ENCODE results near the gene ODF2. TPM values are rescaled to one million over a fixed set of nuclear protein-coding genes. Genes with fewer than 3 reads are reported as not detected.
"Not testable (repeated sequence)": the region's sequence is repeated elsewhere in the genome, so short reads cannot be mapped to it uniquely, and the experiment has no call there.

ODF2 gene
- total RNA-seq, 1 experiment from 2014 or later: 36.8 TPM

DNA sequence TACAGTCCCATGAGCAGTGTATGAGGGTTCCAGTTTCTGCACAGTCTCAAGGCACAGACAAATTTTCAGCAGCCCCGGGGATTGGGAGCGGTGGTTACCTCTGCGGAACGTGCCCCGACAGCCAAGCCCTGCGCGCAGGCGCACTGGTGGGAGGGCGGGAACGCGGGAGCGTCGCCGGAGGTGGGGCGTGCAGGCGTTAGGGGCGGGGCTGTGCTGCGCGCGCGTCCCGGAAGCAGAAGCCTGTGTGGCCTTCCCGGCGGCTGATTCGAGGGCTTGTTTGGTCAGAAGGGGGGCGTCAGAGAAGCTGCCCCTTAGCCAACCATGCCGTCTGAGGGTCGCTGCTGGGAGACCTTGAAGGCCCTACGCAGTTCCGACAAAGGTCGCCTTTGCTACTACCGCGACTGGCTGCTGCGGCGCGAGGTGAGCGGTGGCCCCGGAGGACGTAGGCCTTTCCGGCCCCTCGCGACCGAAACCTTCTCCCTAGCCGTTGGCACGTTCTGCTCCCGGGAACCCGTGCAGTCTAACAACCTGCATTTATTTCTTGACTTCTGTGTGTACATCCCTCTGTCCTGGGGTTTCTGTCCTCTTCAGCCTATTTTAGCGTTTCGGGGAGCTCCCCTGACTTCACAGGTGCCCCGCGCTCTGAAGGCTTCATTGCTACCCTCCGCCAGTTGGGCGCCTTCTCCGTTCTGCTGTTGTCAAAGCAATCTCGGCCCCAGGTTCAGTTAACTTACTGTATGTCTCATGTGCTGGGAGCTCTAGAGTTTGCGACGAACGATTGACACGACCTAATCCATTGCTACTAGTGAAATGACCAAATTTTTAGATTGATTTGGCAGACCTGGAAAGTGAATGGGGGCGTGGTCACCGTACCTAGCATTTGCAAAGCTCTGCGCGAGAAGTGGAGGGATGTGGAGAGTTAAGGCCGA is 48.9 kb downstream of the ODF2 start, which contains the start of gene GLE1:
Gene GLE1 (plus strand): TSS at position 235 of the 929 bp plus-strand sequence. CDS start 87 bp downstream, at position 322.
- intact Hi-C loops (cut with micrococcal nuclease; ENCODE audit: unreplicated experiment) (no loop called here), in situ Hi-C loops (cut with HindIII; ENCODE audit: low pct_unique_long_range_greater_than_20kb, low sequenced_read_pairs) (no loop called here)
- peak; percentile 42; the same call in 1 of the 2 replicates for TF ChIP-seq SIN3A (IDR thresholded peaks at IDR 0.05; ENCODE audit: borderline replicate concordance, insufficient read depth, low read depth, low read length)
- TF ChIP-seq, protein P1, sequence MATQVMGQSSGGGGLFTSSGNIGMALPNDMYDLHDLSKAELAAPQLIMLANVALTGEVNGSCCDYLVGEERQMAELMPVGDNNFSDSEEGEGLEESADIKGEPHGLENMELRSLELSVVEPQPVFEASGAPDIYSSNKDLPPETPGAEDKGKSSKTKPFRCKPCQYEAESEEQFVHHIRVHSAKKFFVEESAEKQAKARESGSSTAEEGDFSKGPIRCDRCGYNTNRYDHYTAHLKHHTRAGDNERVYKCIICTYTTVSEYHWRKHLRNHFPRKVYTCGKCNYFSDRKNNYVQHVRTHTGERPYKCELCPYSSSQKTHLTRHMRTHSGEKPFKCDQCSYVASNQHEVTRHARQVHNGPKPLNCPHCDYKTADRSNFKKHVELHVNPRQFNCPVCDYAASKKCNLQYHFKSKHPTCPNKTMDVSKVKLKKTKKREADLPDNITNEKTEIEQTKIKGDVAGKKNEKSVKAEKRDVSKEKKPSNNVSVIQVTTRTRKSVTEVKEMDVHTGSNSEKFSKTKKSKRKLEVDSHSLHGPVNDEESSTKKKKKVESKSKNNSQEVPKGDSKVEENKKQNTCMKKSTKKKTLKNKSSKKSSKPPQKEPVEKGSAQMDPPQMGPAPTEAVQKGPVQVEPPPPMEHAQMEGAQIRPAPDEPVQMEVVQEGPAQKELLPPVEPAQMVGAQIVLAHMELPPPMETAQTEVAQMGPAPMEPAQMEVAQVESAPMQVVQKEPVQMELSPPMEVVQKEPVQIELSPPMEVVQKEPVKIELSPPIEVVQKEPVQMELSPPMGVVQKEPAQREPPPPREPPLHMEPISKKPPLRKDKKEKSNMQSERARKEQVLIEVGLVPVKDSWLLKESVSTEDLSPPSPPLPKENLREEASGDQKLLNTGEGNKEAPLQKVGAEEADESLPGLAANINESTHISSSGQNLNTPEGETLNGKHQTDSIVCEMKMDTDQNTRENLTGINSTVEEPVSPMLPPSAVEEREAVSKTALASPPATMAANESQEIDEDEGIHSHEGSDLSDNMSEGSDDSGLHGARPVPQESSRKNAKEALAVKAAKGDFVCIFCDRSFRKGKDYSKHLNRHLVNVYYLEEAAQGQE (IDR thresholded peaks at IDR 0.05; ENCODE audit: insufficient read depth in 1 of 2, low read depth in 2 of 2, low read length in 1 of 2): no peak
- TF ChIP-seq POLR2AphosphoS5 (IDR thresholded peaks at IDR 0.05; ENCODE audit: low read depth, low read length): peak; percentile 73
- no peak for TF ChIP-seq TCF7L2 (IDR thresholded peaks at IDR 0.05; ENCODE audit: low read depth, low read length)
- DNase-seq (ENCODE audit: low read depth, low spot score): peak; percentile 35
- CTCF ChIA-PET: no interaction called here
- Histone ChIP-seq H3K27ac (ENCODE audit: low read length) (peak within 1 kb of the TSS; percentile 90), H3K27me3 (ENCODE audit: control insufficient read depth, insufficient read depth, low read length) (no peaks in the 10 kb centered on the region), H3K36me3 (ENCODE audit: control insufficient read depth, insufficient read depth, low read length) (peaks cover 6% of the 10 kb centered on the region; the same call in 1 of the 2 replicates), H3K4me3 (ENCODE audit: low read depth in 2 of 2, low read length in 2 of 2) (peak within 1 kb of the TSS; percentile 90 to 91), H3K4me1 (ENCODE audit: control insufficient read depth, insufficient read depth, low read length) (peaks cover 7% of the 10 kb centered on the region), H3K9me3 (ENCODE audit: control insufficient read depth, insufficient read depth, low read depth, low read length) (no peaks in the 10 kb centered on the region)
- ATAC-seq: peak; percentile 96
- no TSS peak for BruUV-seq (replicated peaks)
- POLR2A ChIA-PET: interaction anchor here (0.5 to 0.6 kb wide), 2 partner anchors 17 to 90 kb away, joined by 3 to 22 read pairs; no protein-coding TSS in a partner anchor

DNA sequence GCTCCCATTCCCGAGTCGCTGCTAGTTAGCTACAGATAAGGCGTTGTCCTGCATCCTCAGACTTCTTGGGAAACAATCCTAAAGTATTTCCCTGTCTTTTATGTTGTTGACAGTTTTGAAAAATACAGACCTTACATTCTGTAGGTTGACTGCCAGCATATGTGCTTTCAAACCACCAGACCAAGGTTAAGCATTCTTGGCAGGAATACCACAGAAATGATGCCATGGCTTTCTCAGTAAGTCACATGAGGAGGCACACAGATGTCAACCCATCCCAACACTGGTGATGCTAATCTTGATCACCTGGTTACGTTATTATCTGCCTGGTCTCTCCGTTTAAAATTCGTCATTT is 49.6 kb downstream of the ODF2 start:
- in situ Hi-C loops (cut with HindIII; ENCODE audit: low pct_unique_long_range_greater_than_20kb, low sequenced_read_pairs): no loop called here
- BruUV-seq (replicated peaks): TSS peak; percentile 76
- no peak for ATAC-seq
- TF ChIP-seq, protein P1 (IDR thresholded peaks at IDR 0.05; ENCODE audit: insufficient read depth in 1 of 2, low read depth in 2 of 2, low read length in 1 of 2): no peak
- TF ChIP-seq SIN3A (IDR thresholded peaks at IDR 0.05; ENCODE audit: borderline replicate concordance, insufficient read depth, low read depth, low read length): no peak
- TF ChIP-seq TCF7L2 (IDR thresholded peaks at IDR 0.05; ENCODE audit: low read depth, low read length): no peak
- TF ChIP-seq, protein P2, sequence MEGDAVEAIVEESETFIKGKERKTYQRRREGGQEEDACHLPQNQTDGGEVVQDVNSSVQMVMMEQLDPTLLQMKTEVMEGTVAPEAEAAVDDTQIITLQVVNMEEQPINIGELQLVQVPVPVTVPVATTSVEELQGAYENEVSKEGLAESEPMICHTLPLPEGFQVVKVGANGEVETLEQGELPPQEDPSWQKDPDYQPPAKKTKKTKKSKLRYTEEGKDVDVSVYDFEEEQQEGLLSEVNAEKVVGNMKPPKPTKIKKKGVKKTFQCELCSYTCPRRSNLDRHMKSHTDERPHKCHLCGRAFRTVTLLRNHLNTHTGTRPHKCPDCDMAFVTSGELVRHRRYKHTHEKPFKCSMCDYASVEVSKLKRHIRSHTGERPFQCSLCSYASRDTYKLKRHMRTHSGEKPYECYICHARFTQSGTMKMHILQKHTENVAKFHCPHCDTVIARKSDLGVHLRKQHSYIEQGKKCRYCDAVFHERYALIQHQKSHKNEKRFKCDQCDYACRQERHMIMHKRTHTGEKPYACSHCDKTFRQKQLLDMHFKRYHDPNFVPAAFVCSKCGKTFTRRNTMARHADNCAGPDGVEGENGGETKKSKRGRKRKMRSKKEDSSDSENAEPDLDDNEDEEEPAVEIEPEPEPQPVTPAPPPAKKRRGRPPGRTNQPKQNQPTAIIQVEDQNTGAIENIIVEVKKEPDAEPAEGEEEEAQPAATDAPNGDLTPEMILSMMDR (IDR thresholded peaks at IDR 0.05): no peak
- TF ChIP-seq POLR2AphosphoS5 (IDR thresholded peaks at IDR 0.05; ENCODE audit: low read depth, low read length): no peak
- peaks cover 7% of the 10 kb centered on the region for H3K4me1 ChIP-seq (ENCODE audit: control insufficient read depth, insufficient read depth, low read length)
- no peaks in the 10 kb centered on the region for H3K9me3 ChIP-seq (ENCODE audit: control insufficient read depth, insufficient read depth, low read depth, low read length)
- H3K4me3 ChIP-seq (ENCODE audit: low read depth in 2 of 2, low read length in 2 of 2): peak overlapping the region; percentile 90 to 91
- ChIA-PET POLR2A (interaction anchor here (0.6 kb wide), 1 partner anchor 17 kb away, joined by 22 read pairs; no protein-coding TSS in a partner anchor), CTCF (no interaction called here)
- H3K36me3 ChIP-seq (ENCODE audit: control insufficient read depth, insufficient read depth, low read length): peaks cover 6% of the 10 kb centered on the region; the same call in 1 of the 2 replicates
- DNase-seq (ENCODE audit: low read depth, low spot score): no peak
- intact Hi-C loops (cut with micrococcal nuclease; ENCODE audit: unreplicated experiment): no loop called here
- peak overlapping the region; percentile 90 for H3K27ac ChIP-seq (ENCODE audit: low read length)
- H3K27me3 ChIP-seq (ENCODE audit: control insufficient read depth, insufficient read depth, low read length): no peaks in the 10 kb centered on the region

DNA sequence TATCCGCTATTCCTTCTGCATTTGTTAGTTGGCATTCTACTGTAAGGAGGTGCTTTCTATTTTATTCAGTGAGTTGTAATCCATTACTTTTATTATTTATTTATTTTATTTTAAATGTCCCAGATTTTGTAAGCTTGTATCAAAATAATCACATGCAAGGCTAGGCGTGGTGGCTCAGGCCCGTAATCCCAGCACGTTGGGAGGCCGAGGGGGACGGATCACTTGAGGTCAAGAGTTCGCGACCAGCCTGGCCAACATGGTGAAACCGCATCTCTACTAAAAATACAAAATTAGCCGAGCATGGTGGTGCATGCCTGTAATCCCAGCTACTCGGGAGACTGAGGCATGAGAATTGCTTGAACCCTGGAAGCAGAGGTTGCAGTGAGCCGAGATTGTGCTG is 50.1 kb downstream of the ODF2 start:
- H3K27me3 ChIP-seq (ENCODE audit: control insufficient read depth, insufficient read depth, low read length); in situ Hi-C loops (cut with HindIII; ENCODE audit: low pct_unique_long_range_greater_than_20kb, low sequenced_read_pairs); intact Hi-C loops (cut with micrococcal nuclease; ENCODE audit: unreplicated experiment); H3K9me3 ChIP-seq (ENCODE audit: control insufficient read depth, insufficient read depth, low read depth, low read length); POLR2A ChIA-PET; ATAC-seq; CTCF ChIA-PET; BruUV-seq (replicated peaks); DNase-seq (ENCODE audit: low read depth, low spot score); H3K36me3 ChIP-seq (ENCODE audit: control insufficient read depth, insufficient read depth, low read length); H3K4me1 ChIP-seq (ENCODE audit: control insufficient read depth, insufficient read depth, low read length); H3K27ac ChIP-seq (ENCODE audit: low read length): not testable (repeated sequence)
- peak overlapping the region in 1 of 2 experiments; percentile 91; a peak in 1 of 4 replicates for H3K4me3 ChIP-seq (ENCODE audit: low read depth in 2 of 2, low read length in 2 of 2)

Data from Panc1 (cell line).